ENCODE data around the gene MYH14.
"Not testable (repeated sequence)": the region's sequence is repeated elsewhere in the genome, so short reads cannot be mapped to it uniquely, and the experiment has no call there.

The MYH14 gene

GRCh38 chr19:50333737-50334617 is 130.6 kb downstream of the MYH14 start:
- DNase-seq (ENCODE audit: low spot score): peak; percentile 84

- no peak for DNase-seq (ENCODE audit: low spot score)
Observed at GRCh38 chr19:50334741-50335421, 131.5 kb downstream of the MYH14 start.

- not testable (repeated sequence) for DNase-seq (ENCODE audit: low spot score)
Observed at GRCh38 chr19:50337031-50337430, 133.6 kb downstream of the MYH14 start.

- DNase-seq (ENCODE audit: low spot score): no peak
Observed at GRCh38 chr19:50340331-50340730, 136.9 kb downstream of the MYH14 start.

GRCh38 chr19:50341091-50341564 is 137.7 kb downstream of the MYH14 start:
- DNase-seq (ENCODE audit: low spot score): no peak

GRCh38 chr19:50344661-50345318 is 141.4 kb downstream of the MYH14 start:
- no peak for DNase-seq (ENCODE audit: low spot score)

- DNase-seq (ENCODE audit: low spot score): not testable (repeated sequence)
Observed at GRCh38 chr19:50347089-50347581, 143.7 kb downstream of the MYH14 start.

- no peak for DNase-seq (ENCODE audit: low spot score)
Observed at GRCh38 chr19:50349277-50350057, 146.0 kb downstream of the MYH14 start.

GRCh38 chr19:50352242-50352641 is 148.8 kb downstream of the MYH14 start:
- no peak for DNase-seq (ENCODE audit: low spot score)

- not testable (repeated sequence) for DNase-seq (ENCODE audit: low spot score)
Observed at GRCh38 chr19:50353487-50353880, 150.1 kb downstream of the MYH14 start.

- DNase-seq (ENCODE audit: low spot score): no peak
Observed at GRCh38 chr19:50356691-50357177, 153.3 kb downstream of the MYH14 start.

GRCh38 chr19:50357178-50358100 is 154.0 kb downstream of the MYH14 start:
- peak; percentile 70 for DNase-seq (ENCODE audit: low spot score)

- DNase-seq (ENCODE audit: low spot score): peak; percentile 72
Observed at GRCh38 chr19:50358483-50359327, 155.3 kb downstream of the MYH14 start.

GRCh38 chr19:50359328-50359818 is 156.0 kb downstream of the MYH14 start:
- DNase-seq (ENCODE audit: low spot score): no peak
